ENCODE data around the gene DLX1.

Gene DLX1

DNA sequence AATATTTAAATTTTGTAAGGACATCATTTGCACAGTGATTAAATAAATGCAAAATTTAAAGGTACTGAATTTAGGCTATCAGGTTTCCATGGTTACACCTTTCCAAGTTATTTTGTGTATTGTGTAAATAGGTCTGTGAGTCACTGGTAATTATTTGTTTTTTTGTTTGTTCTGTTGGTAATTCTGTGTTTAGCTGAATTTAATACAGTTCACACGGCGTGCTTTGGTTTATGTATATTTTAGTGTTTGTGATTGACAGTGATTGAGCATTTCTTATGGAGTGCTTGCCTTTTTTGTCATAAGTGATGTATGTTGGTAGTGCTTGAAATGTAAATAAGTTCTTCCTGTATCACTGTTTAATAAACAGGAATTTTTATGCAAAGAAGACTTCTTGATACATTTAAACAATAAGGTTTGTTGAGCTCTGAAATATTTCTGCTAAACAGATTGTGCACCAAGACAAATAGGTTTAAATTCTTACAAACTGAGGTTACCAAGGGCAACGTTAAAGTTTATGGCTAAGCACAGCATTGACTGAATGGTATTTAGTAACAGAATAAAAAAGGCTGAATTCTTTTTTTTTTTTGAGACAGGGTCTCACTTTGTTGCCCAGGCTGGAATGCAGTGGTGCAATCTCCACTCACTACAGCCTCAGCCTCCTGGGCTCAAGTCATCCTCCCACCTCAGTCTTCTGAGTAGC, 38.3 kb upstream of the DLX1 start:
- H3K4me3 ChIP-seq (ENCODE audit: low read depth, low read length): no peak overlapping the region
- no peak for DNase-seq (ENCODE audit: low read depth)
- no peak for TF ChIP-seq CTCF (IDR thresholded peaks at IDR 0.05; ENCODE audit: control insufficient read depth, extremely low read depth, insufficient read depth)

GRCh38 chr2:172047566-172048507, 37.5 kb upstream of the DLX1 start:
- TF ChIP-seq CTCF (IDR thresholded peaks at IDR 0.05; ENCODE audit: control insufficient read depth, extremely low read depth, insufficient read depth): no peak
- DNase-seq (ENCODE audit: low read depth): no peak
- H3K4me3 ChIP-seq (ENCODE audit: low read depth, low read length): no peak overlapping the region

- no peak overlapping the region for H3K4me3 ChIP-seq (ENCODE audit: low read depth, low read length)
- no peak for TF ChIP-seq CTCF (IDR thresholded peaks at IDR 0.05; ENCODE audit: control insufficient read depth, extremely low read depth, insufficient read depth)
- no peak for DNase-seq (ENCODE audit: low read depth)
Observed at GRCh38 chr2:172048508-172049503, 36.5 kb upstream of the DLX1 start.

- no peak for DNase-seq (ENCODE audit: low read depth)
- H3K4me3 ChIP-seq (ENCODE audit: low read depth, low read length): no peak overlapping the region
- no peak for TF ChIP-seq CTCF (IDR thresholded peaks at IDR 0.05; ENCODE audit: control insufficient read depth, extremely low read depth, insufficient read depth)
Observed at GRCh38 chr2:172049567-172050120, 35.7 kb upstream of the DLX1 start.

DNA sequence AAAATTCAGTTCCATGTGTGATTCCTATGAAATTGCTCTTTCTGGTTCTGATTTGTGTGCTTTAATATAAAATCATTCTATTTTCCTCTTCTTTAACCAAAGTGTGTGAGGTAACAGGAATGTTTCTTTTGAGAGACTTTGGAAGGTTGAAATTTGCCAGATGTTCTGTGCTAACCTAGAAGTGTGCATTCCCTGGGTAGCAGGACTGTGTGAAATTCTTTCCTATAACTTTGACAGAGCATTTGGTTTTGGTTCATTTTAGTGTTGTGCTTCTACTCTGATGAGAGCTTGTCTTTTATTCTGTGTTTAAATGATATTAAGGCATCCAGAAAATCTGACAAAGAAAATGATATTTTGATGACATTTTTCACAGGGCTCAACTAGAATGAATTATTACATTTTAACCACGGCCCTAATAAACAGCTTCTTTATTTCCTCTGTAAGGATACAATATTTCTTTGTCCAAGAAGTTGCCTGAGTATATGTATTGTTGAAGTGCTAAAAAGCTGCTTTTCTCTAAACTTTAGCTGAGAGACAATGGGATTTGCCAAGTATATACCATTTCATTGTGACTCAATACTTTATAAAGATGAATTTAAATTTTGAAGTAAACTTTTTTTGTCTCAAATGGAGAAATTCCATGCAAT, 34.7 kb upstream of the DLX1 start:
- TF ChIP-seq CTCF (IDR thresholded peaks at IDR 0.05; ENCODE audit: control insufficient read depth, extremely low read depth, insufficient read depth): no peak
- no peak overlapping the region for H3K4me3 ChIP-seq (ENCODE audit: low read depth, low read length)
- DNase-seq (ENCODE audit: low read depth): no peak

Measured in LNCaP clone FGC (cell line).